ENCODE data around the gene NT5DC2. TPM values are rescaled to one million over a fixed set of nuclear protein-coding genes. Genes with fewer than 3 reads are reported as not detected.

NT5DC2 gene
- total RNA-seq, 2 experiments from 2014 or later = 53.8 to 61.7 TPM

GRCh38 chr3:52489453-52489852, 44.2 kb downstream of the NT5DC2 start:
- H3K27me3 Mint-ChIP-seq = no peaks in the 10 kb centered on the region
- no peaks in the 10 kb centered on the region for H3K9me3 Mint-ChIP-seq
- POLR2A ChIA-PET = interaction anchor here (0.6 to 1.7 kb wide), 5 partner anchors 10 to 202 kb away, joined by 3 to 4 read pairs (median 3); partner anchors contain the start of gene GLYCTK
- H3K27ac Mint-ChIP-seq = no peak overlapping the region
- ATAC-seq (no peak), DNase-seq (no peak)
- CTCF ChIA-PET = interaction anchor here (0.6 to 0.8 kb wide), 2 partner anchors 16 to 256 kb away, joined by 3 read pairs; no protein-coding TSS in a partner anchor
- intact Hi-C loops (cut with micrococcal nuclease) = no loop called here
- no peak overlapping the region for H3K4me3 Mint-ChIP-seq
- H3K36me3 Mint-ChIP-seq (ENCODE audit: low read depth) = peaks cover 14% of the 10 kb centered on the region
- no peaks in the 10 kb centered on the region for H3K4me1 Mint-ChIP-seq (ENCODE audit: low read depth)
- TF ChIP-seq CTCF (IDR thresholded peaks at IDR 0.05) = no peak

GRCh38 chr3:52488746-52489145, 44.9 kb downstream of the NT5DC2 start:
- Mint-ChIP-seq H3K27me3 (no peaks in the 10 kb centered on the region), H3K4me1 (ENCODE audit: low read depth) (no peaks in the 10 kb centered on the region), H3K27ac (no peak overlapping the region), H3K36me3 (ENCODE audit: low read depth) (peaks cover 14% of the 10 kb centered on the region), H3K4me3 (no peak overlapping the region), H3K9me3 (no peaks in the 10 kb centered on the region)
- ChIA-PET CTCF (no interaction called here), POLR2A (interaction anchor here (0.6 to 1.6 kb wide), 3 partner anchors 10 to 201 kb away, joined by 3 read pairs; partner anchors contain the start of gene GLYCTK)
- TF ChIP-seq CTCF (IDR thresholded peaks at IDR 0.05) = no peak
- intact Hi-C loops (cut with micrococcal nuclease) = no loop called here
- no peak for DNase-seq
- ATAC-seq = no peak

- H3K9me3 Mint-ChIP-seq = no peaks in the 10 kb centered on the region
- TF ChIP-seq CTCF (IDR thresholded peaks at IDR 0.05) = no peak
- CTCF ChIA-PET = no interaction called here
- H3K4me3 Mint-ChIP-seq = no peak overlapping the region
- DNase-seq = no peak
- no peaks in the 10 kb centered on the region for H3K4me1 Mint-ChIP-seq (ENCODE audit: low read depth)
- POLR2A ChIA-PET = interaction anchor here (1.6 kb wide), 1 partner anchor 11 kb away, joined by 3 read pairs; no protein-coding TSS in a partner anchor
- ATAC-seq = no peak
- no peaks in the 10 kb centered on the region for H3K27me3 Mint-ChIP-seq
- intact Hi-C loops (cut with micrococcal nuclease) = no loop called here
- peaks cover 14% of the 10 kb centered on the region for H3K36me3 Mint-ChIP-seq (ENCODE audit: low read depth)
- H3K27ac Mint-ChIP-seq = no peak overlapping the region
Observed at GRCh38 chr3:52487788-52488691, 45.6 kb downstream of the NT5DC2 start.

GRCh38 chr3:52487050-52487787, 46.4 kb downstream of the NT5DC2 start:
- Mint-ChIP-seq H3K27ac (no peak overlapping the region), H3K4me3 (no peak overlapping the region), H3K36me3 (ENCODE audit: low read depth) (peaks cover 11% of the 10 kb centered on the region), H3K4me1 (ENCODE audit: low read depth) (no peaks in the 10 kb centered on the region), H3K27me3 (no peaks in the 10 kb centered on the region), H3K9me3 (no peaks in the 10 kb centered on the region)
- no peak for TF ChIP-seq CTCF (IDR thresholded peaks at IDR 0.05)
- CTCF ChIA-PET = no interaction called here
- DNase-seq (no peak), ATAC-seq (no peak)
- POLR2A ChIA-PET = no interaction called here
- intact Hi-C loops (cut with micrococcal nuclease) = no loop called here

Measured in activated CD8-positive, alpha-beta T cell treated with anti-CD3 and anti-CD28 coated beads for 36 hours (primary cell).